BE2C (cell line): ENCODE results near the gene BHLHE23.

Experiments used
- DNase-seq: peaks from one replicate; pipeline ENCODE4 v3.0.0-alpha.2; 2020
- H3K27me3 ChIP-seq: fragments of 250-450 bp; sonication (Bioruptor Pico); 2 replicates; pipeline ENCODE4 v1.5.1; 2020; ENCODE audit warnings: mild to moderate bottlenecking
- H3K36me3 ChIP-seq: fragments of 250-450 bp; sonication (Bioruptor Pico); 2 replicates; pipeline ENCODE4 v1.5.1; 2020; ENCODE audit warnings: mild to moderate bottlenecking
- H3K4me1 ChIP-seq: fragments of 250-450 bp; sonication (Bioruptor Pico); 2 replicates; pipeline ENCODE4 v1.5.1; 2020
- H3K4me3 ChIP-seq: 2 replicates; pipeline ENCODE4 v1.5.1; 2011; ENCODE audit warnings: low read depth, low read length
- H3K9me3 ChIP-seq: fragments of 250-450 bp; sonication (Bioruptor Pico); 2 replicates; pipeline ENCODE4 v1.5.1; 2020
- CTCF ChIP-seq: IDR thresholded peaks from 2 replicates; pipeline ENCODE4 v1.5.1; 2012; ENCODE audit warnings: mild to moderate bottlenecking, low read depth, low read length

BHLHE23 gene

GRCh38 chr20:62968378-62969178 is 38.2 kb downstream of the BHLHE23 start:
- no peak for TF ChIP-seq CTCF
- DNase-seq, result no peak
- Histone ChIP-seq H3K27me3 (peaks cover 12% of the 10 kb centered on the region), H3K4me1 (no peaks in the 10 kb centered on the region; the same call in 1 of the 2 replicates), H3K9me3 (no peaks in the 10 kb centered on the region), H3K4me3 (no peak overlapping the region), H3K36me3 (no peaks in the 10 kb centered on the region)

GRCh38 chr20:62967628-62968351 is 39.0 kb downstream of the BHLHE23 start:
- DNase-seq, result no peak
- no peaks in the 10 kb centered on the region for H3K9me3 ChIP-seq
- no peak overlapping the region for H3K4me3 ChIP-seq
- H3K4me1 ChIP-seq, result no peaks in the 10 kb centered on the region; the same call in 1 of the 2 replicates
- H3K36me3 ChIP-seq, result no peaks in the 10 kb centered on the region
- TF ChIP-seq CTCF, result no peak
- peaks cover 4% of the 10 kb centered on the region for H3K27me3 ChIP-seq

GRCh38 chr20:62967149-62967501 is 39.6 kb downstream of the BHLHE23 start:
- Histone ChIP-seq H3K36me3 (no peaks in the 10 kb centered on the region), H3K4me1 (peaks cover 3% of the 10 kb centered on the region), H3K27me3 (no peaks in the 10 kb centered on the region), H3K4me3 (no peak overlapping the region), H3K9me3 (no peaks in the 10 kb centered on the region)
- no peak for TF ChIP-seq CTCF
- DNase-seq, result no peak

- H3K9me3 ChIP-seq, result no peaks in the 10 kb centered on the region
- no peaks in the 10 kb centered on the region for H3K36me3 ChIP-seq
- no peak for TF ChIP-seq CTCF
- DNase-seq, result no peak
- H3K27me3 ChIP-seq, result no peaks in the 10 kb centered on the region
- no peak overlapping the region for H3K4me3 ChIP-seq
- H3K4me1 ChIP-seq, result peaks cover 10% of the 10 kb centered on the region
These were observed 40.3 kb downstream of the BHLHE23 start for GRCh38 chr20:62966212-62967148.

- Histone ChIP-seq H3K9me3 (no peaks in the 10 kb centered on the region), H3K4me3 (no peak overlapping the region), H3K36me3 (no peaks in the 10 kb centered on the region), H3K27me3 (no peaks in the 10 kb centered on the region), H3K4me1 (peaks cover 13% of the 10 kb centered on the region)
- no peak; the same call in 1 of the 2 replicates for TF ChIP-seq CTCF
- DNase-seq, result no peak
These were observed 41.4 kb downstream of the BHLHE23 start for GRCh38 chr20:62965363-62965771.
